Epidermal melanocyte (primary cell): ENCODE results near the gene RAP1GAP.

Experiments used
- DNase-seq: peaks from one replicate; pipeline ENCODE4 v3.0.0; 2011; ENCODE audit warnings: low spot score; ENCODE audit not compliant: insufficient read length

Gene RAP1GAP

DNA sequence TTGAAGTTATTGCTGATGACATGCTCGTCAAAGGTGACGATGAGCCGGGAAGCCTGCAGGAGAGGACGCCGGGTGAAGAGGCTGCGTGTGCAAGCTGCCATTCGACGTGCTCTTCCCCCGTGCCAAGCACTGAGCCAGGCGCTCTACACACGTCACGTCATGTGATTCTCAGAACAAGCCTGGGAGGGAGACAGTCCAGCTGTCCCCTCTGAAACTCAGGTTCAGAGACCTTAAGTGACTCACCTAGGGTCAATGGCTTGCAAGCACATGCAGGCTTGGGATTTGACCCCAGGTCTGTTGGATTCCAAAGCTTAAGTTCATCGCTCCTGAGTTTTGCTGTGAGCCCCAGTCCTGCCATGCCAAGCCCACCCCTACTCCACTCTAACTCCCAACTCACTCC, 57.1 kb downstream of the RAP1GAP start:
- no peak for DNase-seq

DNA sequence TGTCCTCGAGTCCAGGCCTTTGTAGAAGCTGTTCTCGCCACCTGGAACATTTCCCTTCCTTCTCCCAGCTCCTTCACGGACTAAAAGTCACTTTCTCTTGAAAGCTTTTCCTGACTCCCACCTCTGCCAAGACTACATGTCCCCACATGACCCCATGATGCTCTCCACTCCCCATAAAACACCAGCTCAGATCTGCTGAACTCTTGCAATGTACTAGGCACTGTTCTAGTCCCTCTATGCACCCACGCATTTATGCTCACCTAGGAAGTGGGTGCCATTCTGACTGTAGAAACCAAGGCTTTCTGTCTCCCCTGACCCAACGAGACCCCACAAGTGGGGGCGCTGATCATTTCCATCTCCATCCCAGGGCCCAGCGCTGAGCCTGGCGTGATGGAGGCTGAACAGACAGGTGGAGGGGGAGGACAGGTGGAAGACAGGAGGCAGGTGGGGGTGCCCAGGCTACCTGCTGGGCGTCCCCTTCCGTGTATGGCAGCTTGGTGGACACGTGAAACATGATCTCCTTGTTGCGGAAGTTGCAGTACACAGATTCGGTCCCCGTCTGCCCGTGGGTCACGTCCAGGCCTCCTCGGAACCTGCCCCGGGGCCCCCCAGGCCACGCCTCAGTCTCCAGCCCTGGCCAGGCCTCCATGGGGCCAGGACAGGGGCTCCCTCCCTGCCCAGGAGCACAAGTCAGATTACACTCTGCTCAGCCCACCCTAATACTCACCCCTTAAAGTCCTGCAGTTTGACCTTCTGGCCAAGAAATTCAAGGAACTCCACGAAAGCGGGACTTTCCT, 58.0 kb downstream of the RAP1GAP start:
- DNase-seq = no peak

DNA sequence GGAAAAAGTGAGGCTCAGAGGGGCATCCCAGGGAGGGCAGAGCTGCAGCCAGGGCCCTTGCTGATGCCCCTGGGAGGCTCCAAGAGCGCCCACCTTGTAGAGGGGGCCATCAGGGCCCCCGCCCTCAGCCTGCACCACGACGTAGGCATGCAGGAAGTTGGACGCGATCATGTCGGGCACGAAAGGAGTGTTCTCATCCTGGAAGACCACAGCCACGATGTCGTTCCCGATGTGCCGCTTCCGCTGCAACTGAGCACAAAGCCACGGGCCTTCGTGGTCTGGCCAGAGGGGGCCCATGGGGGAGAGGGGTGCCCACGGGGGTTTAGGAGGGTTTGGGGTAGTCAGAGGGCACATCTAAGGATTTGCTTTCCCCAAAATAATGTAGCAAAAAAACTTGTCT, 59.1 kb downstream of the RAP1GAP start:
- DNase-seq = no peak

DNA sequence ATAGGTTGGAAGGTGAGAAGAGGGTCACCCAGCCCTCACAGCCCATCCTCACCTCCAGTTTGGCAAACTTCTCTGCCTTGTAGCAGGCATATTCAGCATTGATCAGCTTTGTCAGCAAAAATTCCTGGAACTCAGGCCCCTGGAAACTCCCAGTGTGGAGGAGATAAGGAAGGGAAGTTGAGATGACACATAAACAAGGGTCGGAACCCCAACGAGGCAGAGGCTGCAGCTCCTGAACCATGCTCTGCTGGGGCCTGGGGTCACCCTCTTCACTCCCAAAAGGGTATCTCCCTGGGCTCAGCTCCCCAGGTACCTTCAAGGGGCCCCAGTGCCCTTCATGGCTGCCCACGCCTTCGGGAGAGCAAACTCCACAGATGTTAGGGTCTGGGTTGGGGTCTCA, 60.4 kb downstream of the RAP1GAP start:
- DNase-seq = no peak

DNA sequence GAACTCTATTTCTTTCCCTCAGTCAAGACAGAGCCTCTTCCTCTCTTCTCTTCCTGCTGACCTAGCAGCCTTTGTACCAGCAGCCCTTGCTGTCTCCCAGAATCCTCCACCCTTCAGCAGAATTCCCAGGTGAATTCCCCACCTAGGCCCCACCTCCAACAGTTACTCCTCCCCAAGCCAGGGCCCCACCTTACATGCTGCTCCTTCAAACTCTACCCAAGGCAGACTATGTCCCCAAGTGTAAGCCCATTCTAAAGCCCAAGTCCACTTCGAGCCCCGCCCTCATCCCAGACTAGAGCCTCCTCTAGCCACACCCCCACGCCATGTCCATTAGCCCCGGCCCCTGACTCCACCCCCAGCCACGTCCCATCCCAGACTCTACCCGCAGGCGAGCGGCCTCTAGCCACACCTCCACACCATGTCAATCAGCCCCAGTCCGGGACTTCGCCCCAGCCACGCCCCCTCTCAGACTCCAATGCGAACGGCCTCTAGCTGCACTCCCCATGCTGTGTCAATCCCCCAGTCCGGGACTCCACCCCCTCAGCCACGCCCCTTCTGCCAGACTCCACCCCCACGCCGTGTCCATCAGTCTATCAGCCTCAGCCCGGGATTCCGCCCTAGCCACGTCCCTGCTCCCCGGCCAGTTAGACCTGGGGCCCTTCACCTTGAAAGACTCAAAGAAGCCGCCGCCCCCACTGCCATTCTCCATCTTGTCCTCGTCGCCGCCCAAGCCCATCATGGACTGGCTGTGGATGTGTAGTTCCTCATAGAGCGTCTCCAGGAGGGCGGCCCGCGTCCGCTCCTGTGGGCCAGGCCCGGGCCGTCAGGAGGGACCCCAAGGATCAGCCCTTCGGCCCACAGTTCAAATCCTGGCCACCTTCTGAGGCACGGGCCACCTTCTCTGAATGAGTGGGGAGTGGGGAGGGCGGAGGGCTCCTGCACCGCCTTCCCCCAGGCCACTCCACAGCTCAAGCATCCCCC, 61.3 kb downstream of the RAP1GAP start:
- DNase-seq = peak; percentile 64

DNA sequence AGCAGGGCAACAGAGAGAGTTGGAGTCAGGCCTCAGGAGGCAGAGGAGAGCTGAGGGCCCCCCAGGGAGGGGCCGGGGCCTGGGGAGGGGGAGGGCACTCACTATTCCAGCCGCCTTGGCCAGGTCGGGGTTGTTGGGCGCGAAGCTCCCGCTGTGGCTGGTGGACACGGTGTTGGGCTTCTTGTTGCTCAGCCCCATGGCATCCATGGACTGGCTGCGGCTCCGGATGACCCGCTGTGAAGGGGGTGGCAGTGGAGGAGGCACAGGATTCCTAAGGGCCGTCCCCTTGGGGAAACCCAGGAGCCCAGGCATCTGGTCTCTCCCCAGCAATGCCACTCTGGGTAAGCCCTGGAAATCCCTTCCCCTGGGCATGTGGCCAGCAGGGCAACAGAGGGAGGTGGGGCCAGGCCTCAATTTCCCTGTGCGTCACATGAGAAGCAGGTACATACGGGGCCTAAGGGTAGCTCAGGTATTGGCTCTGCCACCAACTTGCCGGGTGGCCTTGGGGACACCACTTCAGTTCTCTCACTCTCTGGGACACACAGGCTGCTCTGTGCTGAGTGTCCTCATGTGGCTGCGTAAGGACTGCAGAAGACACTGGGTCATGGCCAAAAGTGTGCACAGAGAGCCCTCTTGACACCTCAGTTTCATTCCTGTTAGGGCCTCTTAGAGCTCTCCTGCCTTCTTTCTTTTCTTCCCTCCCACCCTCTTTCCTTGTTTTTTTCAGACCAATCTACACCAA, 63.0 kb downstream of the RAP1GAP start:
- DNase-seq = no peak

DNA sequence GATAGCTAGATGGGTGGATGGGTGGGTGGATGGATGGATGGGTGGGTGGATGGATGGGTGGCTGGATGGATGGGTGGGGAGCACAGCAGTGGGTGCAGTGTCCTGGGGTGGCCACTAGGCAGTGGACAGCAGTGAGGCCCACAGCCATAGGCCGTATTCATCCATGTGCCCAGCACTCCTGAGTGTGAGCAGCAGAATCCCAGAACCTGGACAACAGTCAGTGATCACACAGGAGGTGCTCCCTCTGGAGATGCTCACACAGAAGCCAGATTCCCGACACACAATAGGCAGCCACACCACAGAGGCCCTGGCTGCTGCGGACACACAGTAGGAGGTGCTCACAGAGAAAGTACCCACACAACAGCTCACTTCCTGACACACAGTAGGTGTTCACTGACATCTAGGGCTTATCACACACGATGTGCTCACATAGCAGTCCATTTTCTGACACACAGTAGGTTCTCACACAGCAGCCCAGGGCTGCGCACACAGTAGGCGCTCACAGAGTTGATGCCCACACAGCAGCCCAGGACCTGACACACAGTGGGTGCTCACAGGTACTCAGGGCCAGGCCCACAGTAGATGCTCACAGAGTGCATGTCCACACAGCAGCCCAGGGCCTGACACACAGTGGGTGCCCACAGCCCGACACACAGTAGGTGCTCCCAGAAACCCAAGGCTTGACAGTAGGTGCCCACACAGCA, 64.0 kb downstream of the RAP1GAP start:
- DNase-seq = no peak

DNA sequence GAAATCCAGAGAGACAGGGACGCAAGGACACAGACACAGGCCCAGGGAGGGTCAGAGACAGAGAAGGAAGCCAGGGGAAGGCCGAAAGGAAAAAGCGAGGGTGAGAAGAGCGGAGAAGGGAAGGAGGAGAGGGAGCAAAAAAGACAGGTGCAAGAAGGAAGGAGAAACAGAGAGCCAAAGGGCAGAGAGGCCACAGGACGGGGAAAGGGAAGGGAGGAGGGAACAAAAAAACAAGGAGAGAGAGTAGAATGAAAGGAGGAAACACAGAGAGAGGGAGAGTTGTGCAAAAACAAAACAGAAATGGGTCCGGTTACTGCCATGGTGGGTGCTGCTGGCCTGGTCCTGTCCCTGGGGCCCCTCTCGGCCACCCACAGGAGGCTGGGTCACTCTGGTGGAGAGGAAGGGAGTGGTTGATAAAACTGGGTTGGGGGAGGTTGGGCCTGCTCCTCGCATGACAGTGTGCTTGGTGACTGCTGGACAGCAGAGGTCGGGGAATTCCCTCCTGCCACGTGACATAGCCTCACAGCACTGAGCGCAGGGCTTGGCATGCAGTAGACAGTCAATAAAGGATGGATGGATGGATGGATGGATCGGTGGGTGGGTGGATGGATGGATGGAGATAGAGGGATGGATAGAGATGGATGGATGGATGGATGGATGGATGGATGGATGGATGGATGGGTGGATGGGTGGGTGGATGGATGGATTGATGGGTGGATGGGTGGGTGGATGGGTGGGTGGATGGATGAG, 64.8 kb downstream of the RAP1GAP start:
- DNase-seq = no peak

DNA sequence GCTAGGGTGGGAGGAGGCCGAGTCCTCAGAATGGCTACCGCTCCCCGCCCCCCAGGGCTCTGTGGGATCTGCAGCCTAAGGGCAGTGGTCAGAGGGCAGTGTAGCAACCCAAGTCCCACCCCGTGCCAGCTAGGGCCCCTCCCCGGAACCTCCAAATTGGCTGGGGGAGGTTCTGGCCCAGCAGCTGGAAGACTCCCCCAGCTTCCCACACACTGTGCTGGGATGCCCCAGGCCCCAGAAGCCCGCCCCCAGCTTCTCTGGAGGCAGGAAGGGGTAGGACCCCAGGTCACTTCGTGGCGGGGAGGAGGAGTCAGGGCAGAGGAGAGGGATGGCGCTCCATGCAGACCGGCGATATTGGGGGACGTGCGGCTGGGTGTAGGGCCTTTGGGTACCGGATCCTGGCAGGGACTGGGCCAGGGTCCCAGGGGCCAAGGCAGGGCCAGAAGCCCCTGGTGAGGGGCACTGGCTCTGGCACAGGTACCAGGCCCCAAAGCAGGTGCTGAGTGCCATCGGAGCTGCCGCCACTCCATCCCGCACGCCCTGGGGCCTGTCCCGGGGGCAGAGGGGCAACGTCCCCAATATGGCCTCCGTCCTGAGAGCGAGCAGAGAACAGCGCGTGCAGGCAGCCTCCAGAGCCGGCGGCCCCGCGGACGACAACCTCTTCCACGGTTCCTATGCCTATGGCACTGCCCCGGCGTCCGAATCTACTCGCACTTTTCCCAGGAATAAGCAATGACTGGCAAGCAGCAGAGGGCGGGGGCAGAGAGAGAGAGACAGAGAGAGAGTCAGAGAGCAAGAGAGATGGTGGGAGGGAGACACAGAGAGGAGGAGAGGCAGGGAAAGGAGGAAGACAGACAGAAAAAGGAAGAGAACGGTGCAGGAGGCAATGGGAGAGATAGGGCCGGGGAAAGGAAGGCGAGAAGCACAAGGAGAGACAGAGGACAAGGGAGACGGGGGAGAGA, 65.7 kb downstream of the RAP1GAP start:
- DNase-seq = no peak

DNA sequence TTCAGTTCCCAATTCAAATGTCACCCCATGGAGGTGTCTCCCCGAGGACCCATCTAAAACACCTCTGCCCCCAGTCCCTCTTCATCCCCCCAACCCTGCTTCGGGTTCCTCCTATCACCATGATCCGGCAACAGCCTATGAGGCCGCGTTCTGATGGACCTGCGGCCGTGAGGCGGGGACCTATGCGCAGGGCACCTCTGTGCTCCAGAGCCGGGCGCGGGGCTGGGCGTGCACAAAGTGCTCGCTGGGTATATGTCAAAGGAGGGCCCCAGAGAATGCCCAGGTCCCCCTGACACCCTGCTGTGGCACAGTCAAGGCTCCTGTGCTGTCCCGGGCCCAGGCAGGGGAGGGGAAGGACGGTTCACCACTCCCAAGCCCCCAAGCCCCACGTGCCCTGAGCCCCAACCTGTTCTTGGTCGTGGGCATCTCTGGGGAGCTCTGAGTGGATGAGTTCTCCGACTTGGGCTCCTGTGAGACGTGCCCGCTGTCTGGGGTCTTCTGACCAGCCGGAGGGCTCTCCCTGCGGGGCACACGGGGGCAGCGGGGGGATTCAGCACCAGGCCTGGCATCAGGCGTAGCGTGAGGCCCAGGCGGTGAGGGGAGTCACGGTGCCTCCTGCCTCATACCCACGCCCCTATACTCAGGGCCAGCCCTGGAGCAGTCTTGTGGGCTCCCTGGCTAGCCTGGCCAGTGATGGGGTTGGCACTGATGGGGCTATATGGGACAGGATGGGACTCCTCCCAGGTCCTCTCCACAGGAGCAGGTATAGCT, 67.7 kb downstream of the RAP1GAP start:
- no peak for DNase-seq

DNA sequence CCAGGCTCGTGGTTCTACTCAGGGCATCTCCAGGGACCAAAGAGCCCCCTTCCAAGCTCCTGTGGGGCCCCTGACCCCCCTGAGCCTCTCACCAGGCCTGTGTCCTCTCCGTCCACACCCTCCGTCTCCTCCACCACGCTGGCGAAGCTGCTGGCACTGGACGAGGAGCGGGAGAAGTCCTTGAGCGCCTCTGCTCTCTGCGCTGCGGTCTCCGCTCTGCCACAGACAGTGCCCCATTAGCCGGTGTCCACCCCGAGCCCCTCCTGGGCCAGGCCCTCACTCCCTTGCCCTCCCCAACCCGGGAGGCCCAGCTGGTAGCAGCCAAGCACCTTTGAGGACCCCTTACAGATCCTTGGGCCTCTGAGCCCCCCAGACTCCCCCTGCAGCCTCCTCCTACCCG, 69.8 kb downstream of the RAP1GAP start:
- DNase-seq = no peak

DNA sequence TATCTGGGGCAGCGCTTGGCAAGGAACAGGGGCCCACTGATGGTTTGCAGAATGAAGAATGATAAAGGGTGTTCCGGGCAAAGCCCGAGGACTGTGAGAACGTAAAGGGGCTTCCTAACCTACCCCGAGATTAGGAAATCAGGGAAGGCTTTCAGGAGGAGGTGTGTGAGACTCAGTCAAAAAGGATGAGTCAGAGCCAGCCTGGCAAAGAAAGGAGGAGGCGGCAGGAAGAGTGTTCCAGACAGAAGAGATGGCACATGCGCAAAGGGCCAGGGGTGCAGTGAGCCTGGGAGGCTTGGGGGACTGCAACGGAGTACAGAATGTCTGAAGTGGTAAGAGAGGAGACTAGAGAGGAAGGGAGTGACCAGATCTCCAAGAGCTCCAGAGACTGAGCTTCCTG, 70.3 kb downstream of the RAP1GAP start:
- no peak for DNase-seq

DNA sequence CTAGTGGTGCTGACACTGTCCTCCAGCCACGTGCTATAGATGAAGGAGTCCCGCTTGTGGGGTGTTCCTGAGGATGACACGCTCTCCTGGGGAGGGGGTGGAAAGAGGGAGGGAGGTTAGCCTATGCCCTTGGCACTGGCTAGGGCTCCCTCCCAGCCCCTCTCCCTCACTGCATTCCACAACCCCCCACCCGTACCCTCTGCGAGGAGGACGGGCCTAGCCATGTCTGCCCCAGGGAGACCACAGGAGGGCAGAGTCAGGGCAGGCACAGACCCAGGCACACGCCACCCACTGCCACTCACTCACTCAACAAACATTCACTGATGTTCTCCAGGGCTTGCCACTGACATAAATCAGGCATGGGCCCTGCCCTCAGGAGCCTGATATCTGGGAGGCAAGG, 70.7 kb downstream of the RAP1GAP start:
- DNase-seq = no peak

DNA sequence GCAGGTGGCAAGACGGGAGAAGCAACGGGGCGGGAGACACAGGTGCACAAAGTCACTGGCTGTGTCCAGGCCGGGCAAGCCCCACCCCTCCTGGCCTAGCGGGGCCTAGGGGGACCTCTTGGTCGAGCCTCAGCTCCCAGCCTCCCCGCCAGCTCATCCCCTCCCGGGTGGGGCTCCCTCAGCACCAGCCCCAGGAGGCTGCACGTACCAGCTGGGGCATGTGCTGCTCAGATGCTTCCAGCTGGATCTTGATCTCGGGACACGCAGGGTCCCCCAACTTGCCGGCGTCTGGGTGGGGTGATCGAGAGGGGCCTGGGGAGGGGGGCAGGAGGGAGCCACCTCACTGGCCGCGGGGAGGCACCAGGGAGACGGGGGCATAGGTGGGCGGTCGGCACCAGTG, 71.4 kb downstream of the RAP1GAP start:
- DNase-seq = no peak

DNA sequence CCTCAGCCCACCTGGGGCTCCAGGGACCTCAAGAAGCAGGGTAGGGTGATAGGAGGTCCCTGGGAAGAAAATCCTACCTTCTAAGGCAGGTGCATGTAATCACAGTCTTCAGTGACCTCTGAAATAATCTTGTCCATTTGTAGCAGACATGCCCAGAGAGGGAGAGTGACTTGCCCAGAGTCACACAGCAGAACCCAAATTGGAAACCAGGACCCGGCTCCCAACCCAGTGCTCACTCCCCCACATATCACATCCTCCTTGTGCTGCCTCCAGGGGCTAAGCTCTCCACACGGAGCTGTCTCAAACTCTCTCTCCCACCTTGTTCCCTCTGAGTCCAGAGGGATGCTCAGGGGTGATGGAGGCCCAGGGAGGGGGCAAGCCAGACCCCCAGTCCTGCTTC, 72.5 kb downstream of the RAP1GAP start:
- DNase-seq = no peak

DNA sequence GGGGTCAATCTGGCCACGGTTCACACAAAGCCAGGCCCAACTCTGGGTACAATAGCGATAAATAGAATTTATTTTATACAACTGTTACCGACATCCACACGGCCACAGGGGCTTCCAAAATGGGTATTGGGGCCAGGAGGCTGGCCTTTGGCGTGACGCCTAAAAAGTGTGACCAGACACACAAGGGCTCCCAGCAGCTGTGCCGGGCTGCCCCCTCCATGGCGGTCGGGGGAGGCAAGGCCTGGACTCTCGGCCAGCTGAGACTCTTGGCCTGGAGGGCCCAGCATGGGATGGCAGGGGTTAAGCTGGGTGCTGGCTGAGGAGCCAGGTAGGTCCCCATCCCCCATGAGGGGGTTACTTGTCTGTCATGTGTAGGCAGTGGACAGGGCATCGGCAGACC, 73.0 kb downstream of the RAP1GAP start:
- no peak for DNase-seq

DNA sequence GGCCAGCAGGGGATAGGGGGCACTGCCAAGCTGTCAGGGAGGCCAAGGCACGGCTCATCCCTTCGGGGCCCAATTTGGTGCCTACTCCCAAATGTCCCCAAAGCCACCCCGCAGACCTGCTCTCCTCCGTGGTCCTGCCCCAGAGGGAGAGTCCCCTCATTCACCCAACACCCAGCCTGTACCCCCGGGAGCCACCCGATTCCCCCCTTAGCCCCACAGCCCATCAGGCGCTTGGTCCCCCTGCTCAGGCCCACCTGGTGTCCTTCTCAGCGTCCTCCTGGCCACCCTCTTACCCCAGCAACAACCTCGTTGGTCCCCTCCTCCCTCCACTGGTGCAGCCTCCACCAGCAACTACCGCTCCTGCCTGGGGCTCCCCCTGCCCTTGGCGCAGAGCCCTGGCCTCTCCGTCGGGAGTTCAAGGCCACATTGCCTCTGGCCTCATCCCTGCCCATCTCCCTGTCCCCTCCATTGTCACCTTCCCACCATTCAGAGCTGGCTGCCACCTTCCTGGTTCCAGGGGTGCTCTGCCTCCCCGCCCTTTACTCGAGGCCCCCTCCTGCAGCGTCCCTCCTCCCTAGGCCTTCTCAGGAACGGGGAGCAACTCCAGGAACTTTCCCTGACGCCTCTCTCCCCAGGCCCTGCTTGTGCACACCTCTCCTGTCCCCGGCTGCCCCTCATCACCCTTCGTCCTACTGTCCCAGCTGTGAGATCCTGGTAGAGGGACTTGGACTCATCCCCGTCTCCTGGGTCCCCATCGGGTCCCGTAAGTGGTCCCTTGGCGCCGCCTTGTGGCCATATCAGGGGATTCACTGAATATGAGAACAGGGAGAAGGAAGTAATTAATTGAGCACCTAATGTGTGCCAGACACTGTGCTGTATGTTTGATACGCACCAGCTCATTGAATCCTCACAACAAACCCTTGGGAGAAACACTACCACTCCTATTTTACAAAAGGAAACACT, 73.9 kb downstream of the RAP1GAP start:
- DNase-seq = peak; percentile 67
